Anterior cingulate cortex (tissue), 58 donors: Measurements from ENCODE around the gene TGIF1.
"Not testable (repeated sequence)": the region's sequence is repeated elsewhere in the genome, so short reads cannot be mapped to it uniquely, and the experiment has no call there.

Experiments used
- DNase-seq, 58 donors: peaks; one replicate each; lab custom pipeline; 2025; lab: John Stamatoyannopoulos, UW

Gene TGIF1

GRCh38 chr18:3454365-3455089 is 4.6 kb downstream of the TGIF1 start:
- DNase-seq: peak in 3 of 58 donors; percentile 13 to 42 (median 25)

- no peak for DNase-seq
These were observed 5.2 kb downstream of the TGIF1 start for GRCh38 chr18:3455090-3455635.

GRCh38 chr18:3455907-3456685 is 6.1 kb downstream of the TGIF1 start:
- no peak for DNase-seq

GRCh38 chr18:3456686-3457069 is 6.7 kb downstream of the TGIF1 start:
- no peak for DNase-seq

- peak in 1 of 58 donors; percentile 17 for DNase-seq
These were observed 7.3 kb downstream of the TGIF1 start for GRCh38 chr18:3457261-3457724.

GRCh38 chr18:3458378-3458777 is 8.4 kb downstream of the TGIF1 start:
- no peak for DNase-seq

GRCh38 chr18:3458952-3459853 is 9.2 kb downstream of the TGIF1 start:
- DNase-seq: peak in 5 of 58 donors; percentile 16 to 67 (median 28)

- no peak for DNase-seq
These were observed 10.9 kb downstream of the TGIF1 start for GRCh38 chr18:3460823-3461398.

GRCh38 chr18:3461704-3462103 is 11.7 kb downstream of the TGIF1 start:
- no peak for DNase-seq

GRCh38 chr18:3463051-3463450 is 13.1 kb downstream of the TGIF1 start:
- DNase-seq: no peak

GRCh38 chr18:3466045-3466444 is 16.1 kb downstream of the TGIF1 start:
- no peak for DNase-seq

- no peak for DNase-seq
These were observed 16.9 kb downstream of the TGIF1 start for GRCh38 chr18:3466872-3467271.

GRCh38 chr18:3468066-3468705 is 18.2 kb downstream of the TGIF1 start:
- DNase-seq: no peak

GRCh38 chr18:3468833-3469232 is 18.9 kb downstream of the TGIF1 start:
- DNase-seq: no peak

- no peak for DNase-seq
These were observed 21.2 kb downstream of the TGIF1 start for GRCh38 chr18:3471141-3471648.

- not testable (repeated sequence) for DNase-seq
These were observed 22.1 kb downstream of the TGIF1 start for GRCh38 chr18:3472121-3472520.

- no peak for DNase-seq
These were observed 22.9 kb downstream of the TGIF1 start for GRCh38 chr18:3472681-3473544.

GRCh38 chr18:3478262-3478978 is 28.4 kb downstream of the TGIF1 start:
- DNase-seq: no peak
